ENCODE data around the gene BRI3. TPM values are rescaled to one million over a fixed set of nuclear protein-coding genes. Genes with fewer than 3 reads are reported as not detected.
"Not testable (repeated sequence)": the region's sequence is repeated elsewhere in the genome, so short reads cannot be mapped to it uniquely, and the experiment has no call there.

Gene BRI3
- total RNA-seq, 1 experiment from 2014 or later = 84.1 TPM

DNA sequence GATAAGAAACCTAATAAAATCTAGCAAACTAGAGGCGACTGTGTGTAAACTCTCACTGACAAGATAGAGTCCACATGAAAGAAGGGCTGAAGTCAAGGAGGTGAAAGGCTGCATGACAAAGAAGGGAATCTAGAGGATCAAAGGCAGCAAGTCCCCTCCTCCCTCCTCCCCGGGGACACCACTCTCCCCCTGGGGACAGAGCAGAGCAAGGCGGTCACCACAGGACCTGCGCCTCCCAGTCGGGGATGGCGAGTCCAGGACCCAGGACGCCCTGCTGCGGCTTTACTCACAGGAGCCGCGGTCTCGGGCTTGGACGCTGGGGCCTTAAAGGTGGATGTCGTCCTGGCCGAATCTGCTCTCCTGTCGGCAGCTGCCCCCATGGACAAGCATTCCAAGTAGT, 22.4 kb downstream of the BRI3 start:
- no peak for DNase-seq (ENCODE audit: extremely low read depth, low read depth)

DNA sequence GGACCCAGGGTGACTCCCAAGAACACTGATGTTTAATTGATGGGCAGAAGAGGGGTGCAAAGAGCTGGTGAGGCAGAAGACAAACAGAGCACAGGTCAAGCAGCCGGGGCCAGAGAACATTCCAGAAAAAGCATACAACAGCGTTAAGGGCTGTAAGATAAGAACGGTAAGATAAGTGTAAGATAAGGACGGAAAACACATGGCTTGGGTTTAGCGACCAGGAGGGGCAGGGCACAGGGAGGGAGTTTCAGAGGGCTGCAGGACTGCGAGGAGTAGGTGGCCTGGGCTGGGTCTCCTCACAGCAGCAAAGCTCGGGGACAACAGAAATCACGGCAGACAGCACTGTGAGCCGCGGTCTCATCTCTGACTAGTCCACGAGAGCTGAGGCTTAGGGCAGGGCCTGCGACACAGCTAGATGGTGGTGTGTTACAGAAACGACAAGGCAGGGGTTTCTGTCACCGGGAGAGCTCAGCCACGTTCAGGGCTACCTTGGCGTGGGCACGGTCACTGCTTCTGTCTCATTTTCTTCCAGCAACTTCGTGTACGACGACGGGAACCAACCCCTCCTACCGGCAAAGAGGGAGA, 24.6 kb downstream of the BRI3 start:
- DNase-seq (ENCODE audit: extremely low read depth, low read depth) = no peak

DNA sequence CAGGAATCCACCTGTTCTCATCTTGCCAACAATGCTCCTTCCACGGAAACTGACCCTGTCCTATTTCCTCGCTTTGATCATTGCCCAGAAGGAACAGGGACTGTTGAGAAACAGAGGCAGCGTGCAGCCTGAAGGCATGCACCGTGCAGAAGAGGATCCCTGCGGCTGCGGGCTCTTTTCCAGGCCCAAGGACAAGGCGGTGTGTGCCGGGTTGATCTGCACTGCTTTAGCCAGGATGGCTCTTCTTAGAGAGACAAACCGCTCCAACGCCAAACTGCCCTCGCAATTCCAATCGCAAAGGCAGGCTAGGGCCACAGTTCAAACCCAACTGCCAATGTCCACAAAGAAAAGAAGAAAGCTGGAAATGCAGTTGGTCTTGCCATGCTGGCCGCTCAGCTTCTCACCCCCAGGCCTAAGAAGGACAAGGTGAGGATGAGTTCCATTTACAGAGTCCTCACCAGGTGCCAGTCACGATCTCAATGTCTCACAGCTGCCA, 26.5 kb downstream of the BRI3 start:
- DNase-seq (ENCODE audit: extremely low read depth, low read depth) = no peak

DNA sequence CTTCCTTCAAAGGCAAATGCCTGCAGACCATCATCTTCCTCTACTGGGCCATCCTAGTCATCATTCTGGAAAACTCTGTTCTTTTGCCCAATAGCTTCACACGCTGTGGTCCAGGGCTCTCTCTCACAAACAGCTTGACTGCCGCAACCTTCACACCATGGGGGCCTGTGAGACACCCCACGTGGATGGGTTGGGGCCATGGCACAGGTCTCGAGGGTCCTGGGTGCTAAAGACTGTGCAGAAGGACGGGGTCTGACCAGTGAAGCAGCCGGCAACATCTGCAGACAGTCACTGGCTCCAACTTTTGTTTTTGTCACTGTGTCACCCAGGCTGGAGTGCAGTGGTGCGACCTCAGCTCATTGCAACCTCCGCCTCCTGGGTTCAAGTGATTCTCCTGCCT, 28.1 kb downstream of the BRI3 start:
- DNase-seq (ENCODE audit: extremely low read depth, low read depth) = no peak

DNA sequence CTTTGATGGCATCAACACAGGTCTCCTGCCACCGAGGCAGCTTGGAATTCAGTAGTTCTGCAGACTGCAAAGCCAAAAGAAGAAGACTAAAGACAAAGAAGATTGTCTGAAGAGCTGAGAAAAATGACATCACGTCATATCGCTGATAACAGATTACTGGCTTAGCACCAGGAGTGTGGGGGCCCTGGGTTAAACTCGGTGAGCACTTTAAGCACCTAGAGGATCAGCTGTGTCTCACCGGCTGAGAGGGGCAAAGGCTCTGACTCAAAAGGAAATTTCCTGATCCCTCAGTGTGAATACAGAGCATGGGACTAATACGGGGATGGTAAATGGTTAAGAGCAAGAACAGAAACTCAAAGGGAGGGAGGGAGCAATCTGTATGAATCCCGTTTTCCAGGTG, 30.7 kb downstream of the BRI3 start:
- DNase-seq (ENCODE audit: extremely low read depth, low read depth) = no peak

DNA sequence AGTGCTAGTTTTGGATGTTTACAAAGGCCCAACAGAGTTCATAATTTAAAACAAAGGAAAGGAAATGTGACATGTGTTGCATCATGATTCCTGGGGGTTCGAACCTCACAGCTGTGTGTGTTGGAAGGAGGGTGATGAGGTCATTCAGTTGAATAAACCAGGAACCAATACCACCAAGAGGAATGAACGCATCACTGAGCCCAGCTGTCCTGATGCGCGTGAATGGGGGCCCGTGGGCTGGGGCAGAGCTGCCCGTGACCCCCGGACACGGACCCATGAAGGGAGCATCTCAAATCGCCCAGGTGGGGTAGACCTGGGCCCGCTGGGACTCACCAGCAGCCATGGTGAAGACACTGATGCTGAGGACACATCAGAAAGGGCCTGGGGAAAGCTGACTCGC, 33.0 kb downstream of the BRI3 start:
- no peak for DNase-seq (ENCODE audit: extremely low read depth, low read depth)

DNA sequence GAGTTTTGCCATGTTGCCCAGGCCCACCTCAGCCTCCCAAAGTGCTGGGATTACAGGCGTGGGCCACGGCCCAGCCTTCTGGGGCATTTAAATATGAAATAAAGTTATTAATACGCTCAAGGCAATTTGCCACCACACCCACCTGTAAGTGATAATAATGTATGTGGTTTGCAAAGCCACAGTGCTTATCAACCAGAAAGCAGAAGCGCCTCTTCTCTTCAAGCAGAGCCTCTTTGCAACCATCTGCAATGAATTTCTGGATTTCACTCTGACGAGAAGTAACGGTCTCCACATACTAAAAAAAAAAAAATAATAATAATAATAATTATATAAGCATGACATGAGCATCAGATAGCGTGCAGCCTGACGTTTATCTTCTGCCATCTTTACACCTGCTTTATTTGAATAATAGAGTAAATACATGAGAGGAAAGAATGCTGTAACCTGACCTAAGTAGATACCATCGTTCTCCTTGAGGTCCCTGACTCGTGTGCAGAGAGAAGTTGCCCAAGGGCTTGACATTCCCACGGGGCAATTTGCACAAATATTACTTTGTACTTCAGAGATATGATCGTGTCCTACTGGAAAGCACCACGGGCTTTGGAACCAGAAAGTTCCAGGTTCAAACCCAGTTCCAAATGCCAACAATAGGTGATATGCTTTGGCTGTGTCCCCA, 34.0 kb downstream of the BRI3 start:
- DNase-seq (ENCODE audit: extremely low read depth, low read depth) = no peak

DNA sequence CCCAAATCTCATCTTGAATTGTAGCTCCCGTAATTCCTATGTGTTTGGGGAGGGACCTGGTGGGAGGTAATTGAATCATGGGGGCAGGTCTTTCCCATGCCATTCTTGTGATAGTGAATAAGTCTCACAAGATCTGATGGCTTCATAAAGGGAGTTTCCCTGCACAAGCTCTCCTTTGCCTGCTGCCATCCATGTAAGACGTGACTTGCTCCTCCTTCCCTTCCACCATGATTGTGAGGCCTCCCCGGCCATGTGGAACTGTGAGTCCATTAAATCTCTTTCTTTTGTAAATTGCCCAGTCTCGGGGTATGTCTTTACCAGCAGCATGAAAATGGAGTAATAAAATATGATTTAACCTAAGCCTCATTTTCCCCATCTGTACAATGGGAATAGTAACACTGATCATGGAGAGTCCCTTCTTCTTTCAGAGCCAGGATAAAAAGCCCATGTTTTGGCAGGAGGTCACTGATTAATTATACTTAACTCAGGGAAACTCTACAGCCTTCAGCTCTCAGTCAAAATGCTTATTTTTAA, 34.6 kb downstream of the BRI3 start:
- DNase-seq (ENCODE audit: extremely low read depth, low read depth) = not testable (repeated sequence)

DNA sequence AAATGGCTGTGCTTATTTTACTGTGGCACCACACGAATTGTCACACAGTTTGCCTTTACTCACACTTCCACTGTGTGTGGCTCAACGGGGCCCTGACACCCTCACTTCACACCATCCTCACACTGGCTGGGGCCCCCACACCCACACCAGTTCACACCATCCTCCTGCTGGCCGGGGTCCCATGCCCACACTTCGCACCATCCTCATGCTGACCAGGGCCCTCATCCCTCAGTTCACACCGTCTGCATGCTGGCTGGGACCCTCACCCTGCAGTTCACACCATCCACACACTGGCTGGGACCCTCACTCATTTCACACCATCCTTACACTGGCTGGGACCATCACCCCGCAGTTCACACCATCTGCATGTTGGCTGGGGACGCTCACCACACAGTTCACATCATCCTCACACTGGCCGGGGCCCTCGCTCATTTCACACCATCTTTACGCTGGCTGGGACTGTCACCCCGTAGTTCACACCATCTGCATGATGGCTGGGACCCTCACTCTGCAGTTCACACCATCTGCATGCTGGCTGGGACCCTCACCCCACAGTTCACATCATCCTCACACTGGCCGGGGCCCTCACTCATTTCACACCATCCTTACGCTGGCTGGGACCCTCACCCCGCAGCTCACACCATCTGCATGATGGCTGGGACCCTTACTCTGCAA, 36.0 kb downstream of the BRI3 start:
- DNase-seq (ENCODE audit: extremely low read depth, low read depth) = no peak

DNA sequence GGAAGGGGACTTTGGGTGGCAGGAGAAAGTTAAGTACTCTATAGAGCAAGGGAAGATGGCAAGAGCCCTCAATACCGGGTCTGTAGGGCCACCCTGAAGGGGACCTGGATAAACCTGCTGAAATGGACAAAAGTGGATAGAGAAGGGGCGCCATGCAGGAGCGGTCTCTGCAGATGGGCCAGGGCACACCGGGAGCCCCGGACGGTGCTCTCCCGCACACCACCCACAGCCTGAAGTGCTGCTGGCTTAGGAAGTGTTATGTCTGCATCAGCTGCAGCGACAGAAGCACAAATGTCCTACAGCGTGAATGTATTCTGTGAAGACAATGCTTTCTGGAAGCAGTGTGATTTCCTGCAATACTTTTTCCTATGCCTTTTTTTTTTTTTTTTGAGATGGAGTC, 37.7 kb downstream of the BRI3 start:
- no peak for DNase-seq (ENCODE audit: extremely low read depth, low read depth)

DNA sequence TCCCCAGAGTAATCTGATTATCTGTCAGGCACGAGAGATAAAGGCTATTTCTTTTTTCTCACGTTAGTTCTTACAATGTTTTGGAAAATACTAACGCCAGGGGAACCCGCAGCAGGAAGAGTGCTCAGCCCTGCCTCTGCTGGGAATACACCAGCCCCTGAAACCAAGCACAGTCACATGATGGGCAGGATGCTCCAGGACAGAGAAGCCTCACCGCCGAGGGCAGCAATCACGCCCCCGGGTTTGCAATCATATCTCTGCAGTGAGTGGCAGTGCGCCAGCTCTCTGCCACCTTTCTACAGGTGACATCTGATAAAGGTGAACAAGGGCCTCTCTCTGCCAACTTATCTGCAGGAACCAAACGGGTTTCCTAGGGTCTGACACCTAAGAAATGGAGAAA, 39.8 kb downstream of the BRI3 start:
- DNase-seq (ENCODE audit: extremely low read depth, low read depth) = no peak

DNA sequence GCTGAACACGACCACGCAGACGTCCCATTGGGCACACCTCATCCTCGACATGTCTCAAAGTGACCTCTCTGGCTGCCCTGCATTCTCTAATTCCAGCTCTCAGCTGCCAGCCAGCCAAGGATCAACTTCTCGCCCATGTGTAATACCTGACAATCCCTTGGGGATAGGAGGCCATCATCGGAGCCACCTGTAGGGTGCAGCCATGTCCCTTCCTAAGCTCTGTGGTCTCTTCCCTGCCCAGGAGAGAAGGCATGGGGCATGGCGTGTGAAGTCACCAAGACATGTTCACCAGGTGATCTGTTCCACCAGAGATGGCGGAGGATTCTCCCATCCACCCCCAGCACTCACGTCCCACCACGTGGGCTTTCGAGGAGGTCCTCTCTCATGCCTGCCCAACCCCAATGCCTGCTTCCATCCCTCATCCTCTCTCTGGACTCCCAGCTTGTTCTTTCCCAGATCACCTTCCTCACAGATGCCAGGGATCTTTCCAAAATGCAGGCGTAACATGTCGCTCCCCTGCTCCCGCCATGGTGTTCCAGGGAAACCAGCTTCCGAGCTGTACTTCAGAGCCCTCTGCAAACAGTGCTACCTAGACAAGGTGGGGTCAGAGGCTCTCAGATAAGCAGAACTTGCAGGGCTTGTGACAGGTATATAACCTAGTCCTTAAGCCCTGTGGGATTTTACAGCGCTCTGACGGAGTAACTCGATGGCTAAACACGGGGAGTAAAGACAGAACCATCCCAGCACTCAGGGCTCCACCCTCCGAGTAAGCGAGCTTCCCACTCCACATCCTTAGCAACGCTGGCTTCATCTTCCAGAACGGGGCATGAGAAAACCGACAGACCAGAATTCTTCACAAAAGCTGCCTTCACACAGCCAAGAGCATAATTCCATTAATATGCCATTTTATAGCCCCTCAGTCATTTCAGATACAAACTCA, 41.1 kb downstream of the BRI3 start:
- no peak for DNase-seq (ENCODE audit: extremely low read depth, low read depth)

DNA sequence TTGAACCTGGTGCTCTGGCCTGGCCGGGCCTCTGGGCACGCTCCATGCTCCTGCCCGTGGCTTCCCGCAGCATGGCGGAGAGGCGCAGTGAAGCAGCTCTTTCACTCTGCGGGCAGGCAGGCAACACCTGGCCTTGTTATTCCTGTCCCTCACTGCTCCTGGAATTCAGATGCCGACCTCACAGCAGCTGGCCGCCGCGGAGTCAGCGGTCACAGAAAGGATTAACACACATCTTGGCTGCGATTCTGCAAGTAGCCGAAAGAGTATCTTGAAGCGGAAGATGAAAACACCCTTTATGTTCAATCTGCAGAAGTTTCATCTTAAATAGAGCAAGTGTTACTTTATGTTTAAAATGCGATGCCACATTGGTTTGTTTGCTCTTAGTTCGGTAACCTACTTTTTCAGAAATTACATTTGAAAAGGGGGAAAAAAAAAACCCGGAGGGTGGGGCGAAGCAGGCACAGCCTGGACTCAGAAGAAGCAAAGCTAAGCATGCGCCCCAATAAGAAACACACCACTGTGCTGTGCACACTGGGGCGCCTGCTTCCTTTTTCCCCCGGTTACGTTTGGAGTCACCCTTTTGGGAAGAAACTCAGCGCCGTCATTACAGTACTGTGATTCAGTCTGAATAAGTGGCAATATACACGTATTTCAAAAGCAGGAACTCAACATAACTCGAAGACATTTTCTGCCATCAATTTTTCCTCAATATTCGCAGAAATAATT, 42.3 kb downstream of the BRI3 start:
- no peak for DNase-seq (ENCODE audit: extremely low read depth, low read depth)

DNA sequence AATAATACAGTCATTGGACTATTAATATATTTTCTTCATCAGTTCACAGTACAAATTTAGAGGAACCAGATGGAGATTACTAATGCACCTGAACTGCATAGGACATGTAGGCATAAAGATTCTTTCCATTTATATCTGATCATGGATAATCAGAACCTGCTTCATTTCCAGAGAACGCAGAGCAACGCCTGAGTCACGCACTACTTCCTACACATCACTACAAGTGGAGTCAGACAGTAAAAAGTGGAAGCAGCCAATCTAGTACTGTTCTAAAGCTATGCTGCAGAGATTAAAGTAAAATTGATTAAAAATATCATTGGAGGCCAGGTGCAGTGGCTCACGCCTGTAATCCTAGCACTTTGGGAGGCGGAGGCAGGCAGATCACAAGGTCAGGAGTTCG, 43.3 kb downstream of the BRI3 start:
- DNase-seq (ENCODE audit: extremely low read depth, low read depth) = no peak

DNA sequence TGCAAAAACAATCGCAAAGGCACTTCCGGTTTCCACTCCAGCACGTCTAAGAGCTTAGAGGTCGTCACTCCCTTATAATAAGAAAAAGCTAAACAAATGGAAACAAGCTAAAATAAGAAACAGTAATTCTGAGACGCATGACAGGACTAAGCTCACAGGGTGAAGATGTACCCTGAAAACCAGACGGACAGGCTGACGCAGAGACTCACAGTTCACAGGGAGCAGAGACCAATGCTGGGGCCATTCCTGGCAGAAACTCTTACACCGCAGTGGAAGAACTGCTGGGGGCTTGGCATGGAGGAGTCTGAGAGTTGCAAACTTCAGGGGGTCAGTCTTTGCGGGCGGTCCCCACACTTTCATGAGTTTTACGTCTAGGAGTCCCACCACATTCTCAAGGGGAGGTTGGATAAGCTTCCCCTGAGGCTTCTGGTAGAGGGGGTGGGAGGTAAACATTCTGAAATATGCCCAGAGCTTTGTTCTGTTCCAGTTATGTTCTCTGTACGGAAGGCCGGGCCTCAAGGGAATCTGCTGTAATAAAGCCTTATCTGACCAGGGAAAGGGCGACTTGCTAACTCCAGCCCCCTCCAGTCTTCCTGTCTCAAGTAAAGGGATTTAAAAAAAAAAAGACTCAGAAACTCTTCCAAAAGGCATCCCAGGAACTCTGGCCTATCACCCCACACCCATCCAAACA, 47.8 kb downstream of the BRI3 start:
- DNase-seq (ENCODE audit: extremely low read depth, low read depth) = no peak

DNA sequence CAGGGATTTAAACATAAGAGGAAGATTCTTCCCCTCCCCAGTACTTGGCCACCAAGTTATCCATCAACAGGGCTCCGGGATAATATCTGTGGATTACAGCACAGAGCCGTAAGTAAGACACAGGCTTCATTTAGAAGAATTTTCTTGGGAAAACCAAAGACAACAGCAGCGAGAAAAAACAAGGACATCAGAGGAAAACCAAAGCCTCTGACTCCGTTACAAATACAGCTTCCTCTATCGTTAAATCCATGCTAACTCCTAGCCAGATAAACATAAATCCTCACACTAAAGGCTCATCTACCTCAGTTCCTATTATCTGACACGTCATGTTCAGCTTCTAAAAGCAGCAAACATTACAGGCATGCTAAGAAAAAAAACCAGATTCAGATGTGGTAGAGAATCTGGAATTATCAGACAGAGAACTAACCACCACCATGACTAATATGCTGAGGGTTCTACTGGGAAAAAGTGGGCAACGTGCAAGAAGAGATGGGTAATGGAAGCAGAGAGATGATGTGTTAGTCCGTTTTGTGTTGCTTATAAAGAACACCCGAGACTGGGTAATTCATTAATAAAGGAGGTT, 48.4 kb downstream of the BRI3 start:
- DNase-seq (ENCODE audit: extremely low read depth, low read depth) = no peak

DNA sequence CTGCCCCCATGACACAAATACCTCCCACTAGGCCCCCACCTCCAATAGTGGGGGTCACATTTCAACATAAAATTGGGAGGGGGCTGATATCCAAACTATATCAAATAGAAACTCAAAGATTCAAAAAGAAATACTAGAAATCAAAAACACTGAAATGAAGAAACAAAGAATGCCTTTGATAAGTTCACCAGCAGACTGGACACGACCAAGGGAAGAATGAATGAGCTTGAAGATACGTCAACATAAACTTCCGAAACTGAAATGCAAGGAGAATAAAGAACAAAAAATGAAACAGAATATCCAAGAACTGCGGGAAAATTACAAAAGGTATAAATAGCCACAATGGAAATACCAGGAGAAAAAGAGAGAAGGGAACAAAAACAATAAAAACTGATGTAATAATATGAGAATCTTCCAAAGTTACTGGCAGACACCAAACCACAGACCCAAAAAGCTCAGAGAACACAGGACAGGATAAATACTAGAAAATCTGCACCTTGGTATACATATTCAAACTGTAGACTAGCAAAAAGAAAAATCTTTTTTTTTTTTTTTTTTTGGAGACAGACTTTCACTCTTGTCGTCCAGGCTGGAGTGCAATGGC, 49.5 kb downstream of the BRI3 start:
- DNase-seq (ENCODE audit: extremely low read depth, low read depth) = no peak

DNA sequence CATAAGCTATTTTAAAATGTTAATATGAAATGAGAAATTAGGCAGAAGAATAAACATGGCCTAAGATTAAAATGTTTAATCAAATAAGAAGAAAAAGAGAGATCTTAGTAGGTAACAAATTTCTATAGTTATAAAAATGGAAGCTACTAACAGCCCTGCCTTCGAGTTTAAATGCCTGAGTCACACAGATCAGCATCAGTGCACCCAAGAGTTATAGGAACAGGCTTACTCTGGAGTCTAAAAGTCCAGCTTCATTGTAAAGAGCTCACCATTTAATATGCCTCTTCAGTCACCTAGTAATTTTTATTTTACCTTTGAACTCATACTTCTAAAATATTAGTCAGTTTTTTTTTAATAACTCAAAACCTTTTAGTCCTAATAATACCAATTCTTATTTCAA, 52.6 kb downstream of the BRI3 start:
- no peak for DNase-seq (ENCODE audit: extremely low read depth, low read depth)

Data from NCI-H460 (cell line).